ENCODE results near the gene NAALADL1. TPM values are rescaled to one million over a fixed set of nuclear protein-coding genes. Genes with fewer than 3 reads are reported as not detected.

NAALADL1 gene
- total RNA-seq, 2 donors from 2014 or later, result 12.5 to 16.0 TPM

GRCh38 chr11:65056999-65057398, 1.4 kb downstream of the NAALADL1 start:
- H3K4me1 Mint-ChIP-seq, result peaks cover 24% of the 10 kb centered on the region
- no peak for ATAC-seq
- H3K27ac Mint-ChIP-seq, result no peak overlapping the region
- DNase-seq, result no peak
- H3K9me3 ChIP-seq (ENCODE audit: control insufficient read depth, low read length, poor library complexity, severe bottlenecking), result no peaks in the 10 kb centered on the region
- no peak overlapping the region for H3K4me3 Mint-ChIP-seq
- H3K27me3 Mint-ChIP-seq, result no peaks in the 10 kb centered on the region
- H3K36me3 Mint-ChIP-seq (ENCODE audit: low read depth), result no peaks in the 10 kb centered on the region

- H3K4me3 Mint-ChIP-seq, result no peak overlapping the region
- DNase-seq (no peak), ATAC-seq (no peak)
- H3K27me3 Mint-ChIP-seq, result no peaks in the 10 kb centered on the region
- H3K4me1 Mint-ChIP-seq, result peaks cover 20% of the 10 kb centered on the region
- H3K36me3 Mint-ChIP-seq (ENCODE audit: low read depth), result no peaks in the 10 kb centered on the region
- H3K27ac Mint-ChIP-seq, result peak overlapping the region; percentile 75
- no peaks in the 10 kb centered on the region for H3K9me3 ChIP-seq (ENCODE audit: control insufficient read depth, low read length, poor library complexity, severe bottlenecking)
Measured at GRCh38 chr11:65055538-65055937, 2.8 kb downstream of the NAALADL1 start.

- H3K36me3 Mint-ChIP-seq (ENCODE audit: low read depth), result no peaks in the 10 kb centered on the region
- no peaks in the 10 kb centered on the region for H3K9me3 ChIP-seq (ENCODE audit: control insufficient read depth, low read length, poor library complexity, severe bottlenecking)
- peak; percentile 88 for ATAC-seq
- no peaks in the 10 kb centered on the region for H3K27me3 Mint-ChIP-seq
- DNase-seq, result no peak
- H3K4me3 Mint-ChIP-seq, result peak overlapping the region; percentile 81
- peaks cover 12% of the 10 kb centered on the region for H3K4me1 Mint-ChIP-seq
- H3K27ac Mint-ChIP-seq, result peak overlapping the region; percentile 93
Measured at GRCh38 chr11:65053827-65054508, 4.4 kb downstream of the NAALADL1 start.

- Mint-ChIP-seq H3K4me1 (peaks cover 18% of the 10 kb centered on the region), H3K4me3 (no peak overlapping the region), H3K27me3 (no peaks in the 10 kb centered on the region), H3K36me3 (ENCODE audit: low read depth) (no peaks in the 10 kb centered on the region), H3K27ac (no peak overlapping the region)
- DNase-seq (no peak), ATAC-seq (no peak)
- H3K9me3 ChIP-seq (ENCODE audit: control insufficient read depth, low read length, poor library complexity, severe bottlenecking), result no peaks in the 10 kb centered on the region
Measured at GRCh38 chr11:65051398-65051858, 6.9 kb downstream of the NAALADL1 start.

DNA sequence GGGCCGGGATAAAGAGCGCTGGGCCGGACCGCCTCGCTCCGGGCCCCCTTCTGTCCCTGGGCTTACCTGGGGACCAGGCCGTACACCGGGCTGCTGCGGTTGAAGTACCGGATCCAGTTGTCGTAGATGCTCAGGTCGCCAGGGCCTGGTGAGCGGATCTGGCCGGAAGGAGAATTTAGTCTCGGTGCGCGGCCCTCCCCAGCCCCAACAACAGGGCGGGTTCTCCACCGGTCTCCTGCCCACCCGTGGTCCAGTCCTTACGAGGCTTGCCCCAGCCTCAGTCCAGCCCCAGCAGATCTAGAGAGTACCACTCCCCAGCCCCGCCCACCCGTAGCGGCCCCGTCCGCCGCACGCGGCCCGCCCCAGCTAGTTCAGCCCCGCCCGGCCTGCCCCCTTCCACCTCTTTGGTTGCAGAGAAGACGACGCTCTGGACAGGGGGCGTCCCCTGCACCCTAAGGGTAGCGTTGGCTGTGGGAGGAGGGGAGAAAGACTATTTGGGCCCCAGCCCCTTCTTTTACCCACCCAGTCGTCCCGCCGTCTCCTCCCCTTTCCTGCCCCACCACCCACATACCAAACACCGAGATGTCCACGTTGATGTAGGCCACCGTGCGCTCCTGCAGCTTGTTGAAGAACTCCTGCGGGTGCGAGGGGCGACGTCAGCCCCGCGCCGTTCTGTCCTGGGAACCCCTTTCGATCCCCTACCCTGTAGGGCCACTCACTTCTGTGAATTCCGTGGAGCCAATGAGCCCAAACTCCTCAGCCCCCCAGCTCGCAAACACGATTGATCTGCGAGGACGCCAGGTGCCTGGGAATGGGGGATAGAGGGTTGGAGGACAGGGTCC, 10.6 kb downstream of the NAALADL1 start:
- H3K4me3 Mint-ChIP-seq, result peak overlapping the region; percentile 95
- peak overlapping the region; percentile 91 for H3K27ac Mint-ChIP-seq
- H3K4me1 Mint-ChIP-seq, result peaks cover 12% of the 10 kb centered on the region
- H3K9me3 ChIP-seq (ENCODE audit: control insufficient read depth, low read length, poor library complexity, severe bottlenecking), result no peaks in the 10 kb centered on the region
- ATAC-seq, result peak; percentile 73
- H3K36me3 Mint-ChIP-seq (ENCODE audit: low read depth), result peaks cover 4% of the 10 kb centered on the region
- no peak for DNase-seq
- H3K27me3 Mint-ChIP-seq, result no peaks in the 10 kb centered on the region

- Mint-ChIP-seq H3K4me3 (no peak overlapping the region), H3K27me3 (no peaks in the 10 kb centered on the region), H3K36me3 (ENCODE audit: low read depth) (peaks cover 4% of the 10 kb centered on the region), H3K27ac (no peak overlapping the region), H3K4me1 (peaks cover 13% of the 10 kb centered on the region)
- no peaks in the 10 kb centered on the region for H3K9me3 ChIP-seq (ENCODE audit: control insufficient read depth, low read length, poor library complexity, severe bottlenecking)
- ATAC-seq (no peak), DNase-seq (no peak)
Measured at GRCh38 chr11:65045728-65046127, 12.6 kb downstream of the NAALADL1 start.

- H3K9me3 ChIP-seq (ENCODE audit: control insufficient read depth, low read length, poor library complexity, severe bottlenecking), result no peaks in the 10 kb centered on the region
- Mint-ChIP-seq H3K27me3 (no peaks in the 10 kb centered on the region), H3K27ac (no peak overlapping the region), H3K4me3 (no peak overlapping the region), H3K36me3 (ENCODE audit: low read depth) (peaks cover 4% of the 10 kb centered on the region), H3K4me1 (peaks cover 13% of the 10 kb centered on the region)
- ATAC-seq (no peak), DNase-seq (no peak)
Measured at GRCh38 chr11:65045061-65045460, 13.3 kb downstream of the NAALADL1 start.

DNA sequence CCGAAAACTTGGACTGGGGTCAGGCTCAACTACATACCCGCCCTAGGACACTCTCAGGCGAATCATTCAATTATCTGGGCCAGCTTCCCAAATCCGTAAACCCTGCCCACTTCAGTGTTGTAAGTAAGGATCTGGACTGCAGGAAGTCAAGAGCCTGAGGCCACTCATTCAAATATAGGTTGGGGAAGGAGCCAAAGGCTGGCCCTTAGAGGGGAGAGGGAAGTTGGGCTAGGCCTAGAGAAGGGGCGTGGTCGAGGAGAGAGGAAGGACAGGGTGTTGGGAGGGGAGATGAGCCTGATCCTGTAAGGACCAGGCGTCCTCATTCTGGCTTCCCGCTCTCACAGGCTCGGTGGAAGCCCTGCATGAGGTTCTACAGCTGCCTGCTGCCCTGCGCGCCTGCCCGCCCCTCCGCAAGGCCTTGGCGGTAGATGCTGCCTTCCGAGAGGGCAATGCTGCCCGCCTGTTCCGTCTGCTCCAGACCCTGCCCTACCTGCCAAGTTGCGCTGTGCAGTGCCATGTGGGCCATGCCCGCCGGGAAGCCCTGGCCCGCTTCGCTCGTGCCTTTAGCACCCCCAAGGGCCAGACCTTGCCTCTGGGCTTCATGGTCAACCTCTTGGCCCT, 14.4 kb downstream of the NAALADL1 start:
- peaks cover 4% of the 10 kb centered on the region for H3K36me3 Mint-ChIP-seq (ENCODE audit: low read depth)
- H3K4me3 Mint-ChIP-seq, result no peak overlapping the region
- DNase-seq, result no peak
- H3K9me3 ChIP-seq (ENCODE audit: control insufficient read depth, low read length, poor library complexity, severe bottlenecking), result no peaks in the 10 kb centered on the region
- H3K27me3 Mint-ChIP-seq, result no peaks in the 10 kb centered on the region
- no peak overlapping the region for H3K27ac Mint-ChIP-seq
- H3K4me1 Mint-ChIP-seq, result peaks cover 13% of the 10 kb centered on the region
- ATAC-seq, result no peak

DNA sequence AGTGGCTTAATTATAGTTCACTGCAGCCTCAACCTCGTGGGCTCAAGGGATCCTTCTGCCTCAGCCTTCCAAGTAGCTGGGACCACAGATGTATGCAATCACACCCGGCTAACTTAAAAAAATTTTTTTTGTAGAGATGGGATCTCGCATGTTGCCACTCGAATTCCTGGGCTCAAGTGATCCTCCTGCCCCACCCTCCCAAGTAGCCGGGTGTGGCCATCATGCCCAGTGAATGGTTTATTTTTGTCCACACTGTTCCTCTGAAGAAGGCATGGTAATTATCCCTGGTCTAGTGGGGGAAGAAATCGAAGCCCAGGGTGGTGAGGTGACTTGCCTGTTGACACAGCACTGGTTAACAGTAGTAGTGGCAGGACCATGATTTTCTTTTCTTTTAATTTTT, 15.5 kb downstream of the NAALADL1 start:
- Mint-ChIP-seq H3K36me3 (ENCODE audit: low read depth) (peaks cover 4% of the 10 kb centered on the region), H3K27ac (peak overlapping the region; percentile 69), H3K4me3 (peak overlapping the region; percentile 73), H3K27me3 (no peaks in the 10 kb centered on the region), H3K4me1 (peaks cover 13% of the 10 kb centered on the region)
- ATAC-seq, result no peak
- DNase-seq, result no peak
- H3K9me3 ChIP-seq (ENCODE audit: control insufficient read depth, low read length, poor library complexity, severe bottlenecking), result no peaks in the 10 kb centered on the region

DNA sequence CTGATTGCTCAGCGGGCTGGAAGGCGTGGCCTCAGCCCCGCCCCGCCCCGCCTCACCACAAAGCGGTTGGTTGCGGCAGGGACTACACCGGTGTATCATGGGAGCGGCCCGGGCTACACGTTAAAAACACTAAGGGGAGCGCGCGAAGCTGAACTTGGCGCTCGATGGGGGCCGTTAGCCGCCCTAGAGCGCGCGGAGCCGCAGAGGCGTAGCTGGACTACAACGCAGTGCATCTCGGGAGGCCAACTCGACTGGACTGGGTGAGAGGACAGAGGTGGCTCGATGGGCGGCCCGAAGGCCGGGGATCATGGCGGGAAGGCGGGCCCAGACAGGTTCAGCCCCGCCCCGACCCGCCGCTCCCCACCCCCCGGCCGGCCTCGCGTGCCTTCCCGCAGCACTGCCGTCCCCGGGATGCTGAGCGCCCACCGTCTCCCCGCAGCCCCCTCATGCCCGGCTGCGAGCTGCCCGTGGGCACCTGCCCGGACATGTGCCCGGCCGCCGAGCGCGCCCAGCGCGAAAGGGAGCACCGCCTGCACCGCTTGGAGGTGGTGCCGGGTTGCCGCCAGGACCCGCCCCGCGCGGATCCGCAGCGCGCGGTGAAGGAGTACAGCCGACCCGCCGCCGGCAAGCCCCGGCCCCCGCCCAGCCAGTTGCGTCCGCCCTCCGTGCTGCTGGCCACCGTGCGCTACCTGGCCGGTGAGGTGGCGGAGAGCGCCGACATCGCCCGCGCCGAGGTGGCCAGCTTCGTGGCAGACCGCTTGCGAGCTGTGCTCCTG, 17.3 kb downstream of the NAALADL1 start, which contains the start of gene SAC3D1:
Gene SAC3D1 (plus strand): TSS at position 364 of the 776 bp plus-strand sequence. CDS start 83 bp downstream, at position 447.
- H3K36me3 Mint-ChIP-seq (ENCODE audit: low read depth), result peaks cover 4% of the 10 kb centered on the region
- peak within 1 kb of the TSS; percentile 69 for H3K27ac Mint-ChIP-seq
- peak; percentile 93 for ATAC-seq
- H3K4me1 Mint-ChIP-seq, result peaks cover 7% of the 10 kb centered on the region
- no peaks in the 10 kb centered on the region for H3K9me3 ChIP-seq (ENCODE audit: control insufficient read depth, low read length, poor library complexity, severe bottlenecking)
- peak within 1 kb of the TSS; percentile 93 for H3K4me3 Mint-ChIP-seq
- no peaks in the 10 kb centered on the region for H3K27me3 Mint-ChIP-seq
- DNase-seq, result peak; percentile 76 to 84 (median 78)

GRCh38 chr11:65040520-65040846, 17.9 kb downstream of the NAALADL1 start:
- peak overlapping the region; percentile 27 for H3K27ac Mint-ChIP-seq
- ATAC-seq, result no peak

GRCh38 chr11:65036931-65037330, 21.4 kb downstream of the NAALADL1 start:
- no peak for DNase-seq
- H3K36me3 Mint-ChIP-seq (ENCODE audit: low read depth), result no peaks in the 10 kb centered on the region
- peaks cover 2% of the 10 kb centered on the region for H3K4me1 Mint-ChIP-seq
- H3K27me3 Mint-ChIP-seq, result no peaks in the 10 kb centered on the region
- no peaks in the 10 kb centered on the region for H3K9me3 ChIP-seq (ENCODE audit: control insufficient read depth, low read length, poor library complexity, severe bottlenecking)
- H3K27ac Mint-ChIP-seq, result no peak overlapping the region
- ATAC-seq, result no peak
- no peak overlapping the region for H3K4me3 Mint-ChIP-seq

More at GRCh38 chr11:65040520-65040846, 17.9 kb downstream of the NAALADL1 start:
- peaks cover 4% of the 10 kb centered on the region for H3K36me3 Mint-ChIP-seq (ENCODE audit: low read depth)
- H3K9me3 ChIP-seq (ENCODE audit: control insufficient read depth, low read length, poor library complexity, severe bottlenecking), result no peaks in the 10 kb centered on the region
- peak overlapping the region; percentile 93 for H3K4me3 Mint-ChIP-seq
- H3K27me3 Mint-ChIP-seq, result no peaks in the 10 kb centered on the region
- H3K4me1 Mint-ChIP-seq, result peaks cover 7% of the 10 kb centered on the region
- no peak for DNase-seq
